Skeletal muscle cell (primary cell): Measurements from ENCODE around the gene RASAL2.

Source experiments
- DNase-seq: peaks from one replicate; pipeline ENCODE4 v3.0.0-alpha.2; 2010; ENCODE audit warnings: low read depth
- H3K4me3 ChIP-seq: 2 replicates; pipeline ENCODE4 v1.5.1; 2011; ENCODE audit warnings: low read depth, mild to moderate bottlenecking, control low read depth, low read length, moderate library complexity

RASAL2 gene

GRCh38 chr1:178399177-178399728 lies 305.3 kb downstream of the RASAL2 start:
- no peak overlapping the region for H3K4me3 ChIP-seq
- no peak for DNase-seq

DNA sequence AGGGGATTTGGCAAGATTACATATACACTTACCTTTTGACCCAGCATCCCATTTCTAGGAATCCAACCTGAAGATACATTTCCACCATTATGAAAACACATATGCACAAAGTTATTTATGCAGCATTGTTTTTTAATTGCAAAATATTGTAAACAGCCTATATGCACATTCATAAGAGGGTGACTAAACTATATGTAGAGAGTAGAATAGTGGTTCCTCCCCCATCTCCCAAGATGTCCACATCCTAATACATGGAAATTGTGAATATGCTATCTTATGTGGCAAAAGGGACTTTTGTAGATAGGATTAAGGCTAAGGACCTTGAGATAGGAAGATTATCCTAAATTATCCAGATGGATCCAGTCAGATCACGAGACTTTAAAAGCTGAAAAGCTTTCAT lies 311.2 kb downstream of the RASAL2 start:
- H3K4me3 ChIP-seq, result no peak overlapping the region
- no peak for DNase-seq

DNA sequence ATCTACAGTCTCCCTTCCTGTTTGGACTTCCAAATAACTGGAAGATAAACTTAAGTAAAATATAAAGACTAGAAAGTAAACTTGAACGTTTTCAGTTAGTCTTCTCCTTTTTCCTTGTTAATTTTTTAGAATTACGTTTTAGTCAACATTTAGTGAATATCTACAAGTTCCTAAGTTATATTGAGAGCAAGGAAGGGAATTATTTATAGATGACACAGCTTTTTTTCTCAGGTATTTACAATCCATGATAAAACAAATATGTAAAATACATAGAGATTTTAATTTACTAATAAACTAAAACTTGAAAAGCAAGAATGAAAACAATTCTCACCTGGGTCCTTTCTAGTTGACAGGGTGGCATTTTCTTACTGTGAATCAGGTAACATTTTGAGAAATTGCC lies 313.3 kb downstream of the RASAL2 start:
- H3K4me3 ChIP-seq, result no peak overlapping the region

GRCh38 chr1:178407655-178408054 lies 313.8 kb downstream of the RASAL2 start:
- H3K4me3 ChIP-seq, result no peak overlapping the region
- DNase-seq, result no peak

More for the DNA sequence above, 313.3 kb downstream of the RASAL2 start:
- DNase-seq, result no peak

DNA sequence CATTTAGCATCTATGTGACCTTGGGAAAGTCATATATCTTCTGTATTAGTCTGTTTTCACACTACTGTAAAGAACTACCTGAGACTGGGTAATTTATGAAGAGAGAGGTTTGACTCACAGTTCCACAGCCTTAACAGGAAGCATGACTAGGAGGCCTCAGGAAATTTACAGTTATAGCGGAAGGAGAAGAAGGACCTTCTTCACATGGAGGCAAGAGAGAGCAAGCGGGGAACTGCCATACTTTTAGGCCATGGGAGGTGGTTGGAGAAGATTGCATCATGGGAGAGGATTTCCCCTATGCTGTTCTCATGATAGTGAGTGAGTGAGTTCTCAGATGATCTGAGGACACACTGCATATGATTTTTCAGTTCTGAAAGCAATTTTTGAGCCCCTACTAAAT lies 315.0 kb downstream of the RASAL2 start:
- DNase-seq, result no peak
- no peak overlapping the region for H3K4me3 ChIP-seq

- no peak for DNase-seq
- H3K4me3 ChIP-seq, result no peak overlapping the region
These were observed 315.6 kb downstream of the RASAL2 start for GRCh38 chr1:178409541-178409940.

DNA sequence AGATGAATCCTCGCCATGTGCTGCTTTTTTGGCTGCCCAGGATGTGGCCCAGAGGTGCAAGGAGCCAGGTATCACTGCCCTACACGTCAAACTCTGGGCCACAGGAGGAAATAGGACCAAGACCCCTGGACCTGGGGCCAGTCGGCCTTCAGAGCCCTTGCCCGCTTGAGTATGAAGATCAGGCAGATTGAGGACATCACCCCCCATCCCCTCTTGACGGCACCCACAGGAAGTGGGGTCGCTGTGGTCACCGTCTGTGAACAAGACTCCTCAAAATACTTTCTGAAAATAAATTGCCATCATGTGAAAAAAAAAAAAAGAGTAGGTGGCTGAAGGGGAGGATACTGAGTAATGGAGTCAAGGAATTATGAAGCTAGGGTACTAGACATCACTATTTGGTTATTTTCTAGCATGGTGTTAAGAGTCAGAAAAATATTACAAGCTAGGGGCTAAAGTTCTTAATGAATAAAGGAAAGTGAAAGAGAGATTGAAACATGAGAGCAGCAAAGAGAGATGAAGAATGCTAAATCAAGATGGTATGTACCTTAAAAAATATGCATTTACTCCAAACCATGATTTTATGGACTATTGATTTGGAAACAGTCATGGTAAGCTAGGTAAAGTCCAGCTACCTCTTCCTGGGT lies 318.0 kb downstream of the RASAL2 start:
- DNase-seq, result no peak
- no peak overlapping the region for H3K4me3 ChIP-seq

DNA sequence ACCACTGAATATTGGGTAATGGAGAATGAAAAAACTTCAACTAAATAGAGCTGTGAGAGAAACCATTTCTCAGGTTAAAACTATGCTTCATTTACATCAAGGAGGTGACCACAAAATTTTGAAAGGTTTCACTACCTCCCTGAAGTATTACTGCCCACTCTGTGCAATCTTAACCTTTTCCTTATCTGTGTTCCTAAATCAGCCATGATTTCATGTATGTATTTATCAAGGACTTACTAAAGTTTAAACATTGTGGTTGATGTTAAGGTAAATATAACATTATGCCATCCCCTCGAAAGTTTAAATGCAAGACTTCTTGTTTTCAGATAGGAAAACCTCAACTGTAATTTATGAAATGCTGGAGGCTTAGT lies 318.5 kb downstream of the RASAL2 start:
- H3K4me3 ChIP-seq, result no peak overlapping the region
- no peak for DNase-seq

GRCh38 chr1:178417858-178418257 lies 324.0 kb downstream of the RASAL2 start:
- H3K4me3 ChIP-seq, result no peak overlapping the region
- DNase-seq, result peak; percentile 43

GRCh38 chr1:178418284-178418955 lies 324.5 kb downstream of the RASAL2 start:
- DNase-seq, result no peak
- no peak overlapping the region for H3K4me3 ChIP-seq

DNA sequence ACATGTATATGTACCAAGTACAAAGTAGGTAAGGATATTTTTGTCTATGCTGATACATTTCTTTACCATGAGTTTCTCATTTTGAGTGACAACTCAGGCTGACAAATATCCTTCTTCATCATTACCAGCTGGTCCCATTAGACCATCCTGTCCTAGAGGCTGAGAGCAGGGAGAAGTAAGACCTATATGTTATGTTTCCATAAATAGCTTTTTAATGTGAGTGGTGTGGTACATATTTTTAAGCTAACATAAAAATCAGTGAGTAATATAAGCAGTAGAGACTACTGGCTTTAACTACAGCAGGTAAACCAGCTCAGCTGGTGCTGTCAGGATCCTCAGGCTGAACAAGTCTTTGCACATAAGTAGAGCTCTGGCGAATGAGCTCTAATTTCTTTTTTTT lies 340.5 kb downstream of the RASAL2 start:
- H3K4me3 ChIP-seq, result no peak overlapping the region
- DNase-seq, result no peak

DNA sequence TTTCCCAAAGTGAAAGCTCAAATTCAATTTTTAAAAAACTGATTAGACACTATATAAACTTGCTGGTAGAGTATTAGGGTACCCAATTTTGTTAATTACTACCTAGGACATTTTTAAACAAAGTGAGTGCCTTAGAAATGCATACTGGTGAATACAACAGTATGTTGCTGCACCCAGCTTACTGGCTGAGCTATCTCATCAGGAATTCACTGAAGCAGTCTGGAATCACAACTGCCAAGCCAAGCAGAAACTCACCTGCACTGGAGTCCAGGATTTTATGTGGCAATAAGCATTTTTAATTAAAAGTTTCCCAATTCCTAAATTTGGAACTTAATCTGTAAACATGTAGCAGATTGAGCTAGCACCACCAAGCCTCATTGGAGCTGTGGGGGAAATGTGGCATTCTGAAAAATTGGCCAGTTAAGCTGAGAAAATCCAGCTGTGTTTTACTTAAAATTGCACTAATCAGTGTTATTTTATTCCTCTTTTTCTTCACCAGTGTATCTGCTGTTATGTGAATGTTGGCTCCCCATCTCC lies 341.1 kb downstream of the RASAL2 start:
- no peak for DNase-seq
- H3K4me3 ChIP-seq, result no peak overlapping the region

- no peak overlapping the region for H3K4me3 ChIP-seq
- DNase-seq, result no peak
These were observed 343.0 kb downstream of the RASAL2 start for GRCh38 chr1:178436899-178437298.

- DNase-seq, result no peak
These were observed 344.5 kb downstream of the RASAL2 start for GRCh38 chr1:178438432-178438831.

DNA sequence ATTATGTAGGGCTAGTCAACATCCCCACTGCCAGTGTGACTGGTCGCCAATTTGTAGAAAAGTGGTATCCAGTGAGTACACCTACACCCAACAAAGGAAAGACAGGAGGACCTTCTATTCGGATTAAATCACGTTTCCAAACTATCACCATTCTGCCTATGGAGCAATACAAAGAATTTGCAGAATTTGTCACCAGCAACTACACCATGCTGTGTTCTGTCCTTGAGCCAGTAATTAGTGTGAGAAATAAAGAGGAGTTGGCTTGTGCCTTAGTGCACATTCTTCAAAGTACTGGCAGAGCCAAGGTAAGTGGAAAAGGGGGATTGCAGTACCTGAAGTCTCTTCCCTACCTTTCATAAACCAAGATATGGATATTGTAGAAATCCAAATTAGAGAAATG lies 349.0 kb downstream of the RASAL2 start:
- no peak overlapping the region for H3K4me3 ChIP-seq
- no peak for DNase-seq

More at GRCh38 chr1:178438432-178438831, 344.5 kb downstream of the RASAL2 start:
- H3K4me3 ChIP-seq, result no peak overlapping the region

DNA sequence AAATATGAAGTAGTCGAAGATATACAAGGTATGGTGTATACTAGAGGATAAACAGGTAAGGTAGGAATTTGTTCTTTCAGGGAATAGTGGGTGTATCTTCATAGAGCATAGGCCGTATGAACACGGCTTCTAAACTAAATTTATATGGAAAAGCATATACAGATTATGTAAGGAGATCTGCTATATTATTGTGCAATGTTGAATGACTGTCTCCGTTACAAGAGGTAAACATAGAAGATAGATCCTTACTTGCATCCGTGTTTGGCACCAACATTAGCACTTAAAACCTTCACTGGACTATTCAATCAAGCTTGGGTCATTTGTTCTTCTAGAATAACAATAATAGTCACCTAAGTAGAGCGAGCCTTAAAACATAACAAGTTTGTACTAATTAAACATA lies 357.0 kb downstream of the RASAL2 start:
- H3K4me3 ChIP-seq, result no peak overlapping the region
- no peak for DNase-seq

- DNase-seq, result no peak
- H3K4me3 ChIP-seq, result no peak overlapping the region
These were observed 357.6 kb downstream of the RASAL2 start for GRCh38 chr1:178451529-178451928.

- no peak overlapping the region for H3K4me3 ChIP-seq
- no peak for DNase-seq
These were observed 358.1 kb downstream of the RASAL2 start for GRCh38 chr1:178452013-178452412.

GRCh38 chr1:178456472-178456871 lies 362.6 kb downstream of the RASAL2 start:
- no peak for DNase-seq

GRCh38 chr1:178457651-178458050 lies 363.7 kb downstream of the RASAL2 start:
- DNase-seq, result no peak
- H3K4me3 ChIP-seq, result no peak overlapping the region

More at GRCh38 chr1:178456472-178456871, 362.6 kb downstream of the RASAL2 start:
- no peak overlapping the region for H3K4me3 ChIP-seq

DNA sequence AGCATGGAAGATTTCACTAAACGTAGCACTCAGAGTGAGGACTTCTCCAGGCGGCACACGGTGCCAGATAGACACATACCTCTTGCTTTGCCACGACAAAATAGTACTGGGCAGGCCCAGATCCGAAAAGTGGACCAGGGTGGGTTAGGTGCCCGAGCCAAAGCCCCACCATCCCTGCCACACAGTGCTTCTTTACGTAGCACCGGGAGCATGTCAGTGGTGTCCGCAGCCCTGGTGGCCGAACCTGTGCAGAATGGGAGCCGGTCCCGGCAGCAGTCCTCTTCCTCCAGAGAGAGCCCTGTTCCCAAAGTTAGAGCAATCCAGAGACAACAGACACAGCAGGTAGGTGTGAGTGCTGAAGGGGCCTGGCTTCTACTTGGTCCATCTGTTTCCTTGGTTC lies 364.3 kb downstream of the RASAL2 start:
- no peak overlapping the region for H3K4me3 ChIP-seq

More for the DNA sequence above, 364.3 kb downstream of the RASAL2 start:
- DNase-seq, result no peak
